Placental pericyte (primary cell): ENCODE measurements around the gene ITIH6. TPM values are rescaled to one million over a fixed set of nuclear protein-coding genes. Genes with fewer than 3 reads are reported as not detected.

ENCODE experiments used
- small RNA-seq: library from RNA; depleted of rRNA; stranded (forward); fragments of <200 nt; gene quantifications from one replicate; pipeline ENCODE3, GENCODE V24; 2012; ENCODE audit warnings: low replicate concordance
- total RNA-seq: library from RNA; depleted of rRNA; stranded (reverse); fragments of >200 nt; gene quantifications from 2 replicates; pipeline ENCODE4 v1.2.3, GENCODE V29; 2012

ITIH6 gene
- total RNA-seq, result not detected in 2 replicates

GRCh38 chrX:54798137-54798536 lies at the start of gene ITIH6:
Gene ITIH6 (minus strand): TSS chrX:54798255. CDS start chrX:54798210, 45 bp downstream.

GRCh38 chrX:54807524-54808108 lies 9.6 kb upstream of the ITIH6 start, which contains the start of gene MAGED2:
Gene MAGED2 (plus strand): TSS chrX:54807745. CDS start chrX:54809332, 1,587 bp downstream.

Small RNA genes within 50 kb of the gene (small RNA-seq; reads per million reads assigned to genes)
- gene AL049732.1, result not detected
- 39.0 reads per million, percentile 98 among the genes with 10 or more reads in this experiment for gene SNORA11

Other genes with a start within 250 kb of the ITIH6 start
- 160 and 219 TPM in 2 replicates for gene MAGED2, start 9.5 kb upstream of the ITIH6 start, total RNA-seq
- 1.1 and 5.6 TPM in 2 replicates for gene TRO, start 122.6 kb upstream of the ITIH6 start, total RNA-seq
- gene PFKFB1, start 195.9 kb upstream of the ITIH6 start, total RNA-seq, result not detected in 2 replicates
- gene APEX2, start 202.1 kb upstream of the ITIH6 start, total RNA-seq, result 7.2 and 12.0 TPM in 2 replicates
- not detected in 2 replicates for gene ALAS2, start 232.7 kb upstream of the ITIH6 start, total RNA-seq